Activated CD4-positive, alpha-beta memory T cell treated with anti-CD3 and anti-CD28 coated beads for 36 hours (primary cell): ENCODE data around the gene FDXR. TPM values are rescaled to one million over a fixed set of nuclear protein-coding genes. Genes with fewer than 3 reads are reported as not detected.
A peak's percentile ranks its signal among the peaks of the same experiment; 100 is the strongest.
"Not testable (repeated sequence)": the region's sequence is repeated elsewhere in the genome, so short reads cannot be mapped to it uniquely, and the experiment has no call there.

Experiments
- CTCF ChIA-PET: fragments of 350-600 bp; sonication (Branson Sonifier 250); formaldehyde crosslinking; loops from one replicate; lab custom pipeline; 2021; ENCODE audit warnings: antibody characterized with exemption, inconsistent platforms; lab: Charles Lee
- POLR2A ChIA-PET: fragments of 350-600 bp; sonication (Branson Sonifier 250); formaldehyde crosslinking; loops from one replicate; lab custom pipeline; 2021; ENCODE audit warnings: antibody characterized with exemption; lab: Charles Lee
- DNase-seq: peaks from one replicate; pipeline ENCODE4 v3.0.0-alpha.2; 2020
- H3K27ac Mint-ChIP-seq: one replicate; pipeline ENCODE4 v1.8.0; 2021; ENCODE audit warnings: mixed read lengths
- H3K27me3 Mint-ChIP-seq: one replicate; pipeline ENCODE4 v1.8.0; 2021; ENCODE audit warnings: mixed read lengths
- H3K36me3 Mint-ChIP-seq: one replicate; pipeline ENCODE4 v1.8.0; 2021; ENCODE audit warnings: mixed read lengths
- H3K4me1 Mint-ChIP-seq: one replicate; pipeline ENCODE4 v1.8.0; 2021; ENCODE audit warnings: low read depth, mixed read lengths
- H3K4me3 Mint-ChIP-seq: one replicate; pipeline ENCODE4 v1.8.0; 2021; ENCODE audit warnings: mild to moderate bottlenecking, mixed read lengths
- H3K9me3 Mint-ChIP-seq: one replicate; pipeline ENCODE4 v1.8.0; 2021; ENCODE audit warnings: mixed read lengths
- intact Hi-C: fragments of 100-400 bp; cut with micrococcal nuclease; formaldehyde crosslinking; loops from one replicate; pipeline ENCODE4 v1.15.1; 2023
- total RNA-seq, 2 experiments: library from RNA; stranded (reverse); gene quantifications; one replicate each; pipeline ENCODE4 v1.2.3, GENCODE V29; 2021

The FDXR gene
- total RNA-seq, 2 experiments from 2014 or later = 18.1 to 18.4 TPM

GRCh38 chr17:74875977-74876593 is 3.3 kb upstream of the FDXR start:
- Mint-ChIP-seq H3K27ac (no peak overlapping the region), H3K36me3 (peaks cover 2% of the 10 kb centered on the region), H3K9me3 (no peaks in the 10 kb centered on the region), H3K4me3 (no peak overlapping the region), H3K27me3 (no peaks in the 10 kb centered on the region), H3K4me1 (peaks cover 25% of the 10 kb centered on the region)
- DNase-seq = no peak
- ChIA-PET POLR2A (no interaction called here), CTCF (interaction anchor here (2.6 to 2.8 kb wide), 2 partner anchors 11 to 13 kb away, joined by 9 to 15 read pairs; no protein-coding TSS in a partner anchor)
- intact Hi-C loops = no loop called here

- Mint-ChIP-seq H3K27me3 (no peaks in the 10 kb centered on the region), H3K27ac (no peak overlapping the region), H3K4me1 (peaks cover 25% of the 10 kb centered on the region), H3K36me3 (peaks cover 2% of the 10 kb centered on the region), H3K4me3 (no peak overlapping the region), H3K9me3 (no peaks in the 10 kb centered on the region)
- no peak for DNase-seq
- intact Hi-C loops = no loop called here
- ChIA-PET POLR2A (interaction anchor here (1.0 kb wide), 1 partner anchor 137 kb away, joined by 3 read pairs; the partner anchor contains the start of gene MRPL58), CTCF (interaction anchor here (0.8 to 2.8 kb wide), 6 partner anchors 10 to 86 kb away, joined by 3 to 15 read pairs (median 4); no protein-coding TSS in a partner anchor)
Measured at GRCh38 chr17:74875155-74875976, 2.6 kb upstream of the FDXR start.

GRCh38 chr17:74874615-74875037 is 1.8 kb upstream of the FDXR start:
- no peak overlapping the region for H3K4me3 Mint-ChIP-seq
- H3K27ac Mint-ChIP-seq = no peak overlapping the region
- ChIA-PET CTCF (interaction anchor here (0.8 to 2.8 kb wide), 5 partner anchors 12 to 87 kb away, joined by 3 to 15 read pairs (median 3); no protein-coding TSS in a partner anchor), POLR2A (interaction anchor here (1.0 kb wide), 1 partner anchor 138 kb away, joined by 3 read pairs; the partner anchor contains the start of gene MRPL58)
- peaks cover 2% of the 10 kb centered on the region for H3K36me3 Mint-ChIP-seq
- no peak for DNase-seq
- peaks cover 25% of the 10 kb centered on the region for H3K4me1 Mint-ChIP-seq
- H3K27me3 Mint-ChIP-seq = no peaks in the 10 kb centered on the region
- intact Hi-C loops = loop anchor here (5.0 kb wide), 1 partner anchor 308 kb away; the partner anchor contains the start of gene SUMO2
- H3K9me3 Mint-ChIP-seq = no peaks in the 10 kb centered on the region

GRCh38 chr17:74873874-74874614 is 1.2 kb upstream of the FDXR start:
- Mint-ChIP-seq H3K4me1 (peaks cover 25% of the 10 kb centered on the region), H3K9me3 (no peaks in the 10 kb centered on the region), H3K27me3 (no peaks in the 10 kb centered on the region), H3K4me3 (peak overlapping the region; percentile 80), H3K27ac (peak overlapping the region; percentile 93), H3K36me3 (peaks cover 2% of the 10 kb centered on the region)
- intact Hi-C loops = loop anchor here (1.0 to 5.0 kb wide), 2 partner anchors 132 to 308 kb away; partner anchors contain the start of gene SUMO2
- POLR2A ChIA-PET = interaction anchor here (0.9 to 1.7 kb wide), 7 partner anchors 12 to 415 kb away, joined by 3 to 12 read pairs (median 5); partner anchors contain the start of genes MRPL58 and SLC25A19
- DNase-seq = no peak
- CTCF ChIA-PET = interaction anchor here (1.0 to 5.4 kb wide), 14 partner anchors 10 to 328 kb away, joined by 3 to 42 read pairs (median 6); partner anchors contain the start of gene GRIN2C

GRCh38 chr17:74873037-74873873 is 461 bp upstream of the FDXR start:
- DNase-seq = peak; percentile 100
- no peaks in the 10 kb centered on the region for H3K9me3 Mint-ChIP-seq
- H3K27ac Mint-ChIP-seq = peak overlapping the region; percentile 93
- peak overlapping the region; percentile 80 for H3K4me3 Mint-ChIP-seq
- intact Hi-C loops = loop anchor here (1.0 to 5.0 kb wide), 2 partner anchors 131 to 309 kb away; partner anchors contain the start of gene SUMO2
- no peaks in the 10 kb centered on the region for H3K27me3 Mint-ChIP-seq
- ChIA-PET POLR2A (interaction anchor here (0.6 to 1.7 kb wide), 15 partner anchors 11 to 665 kb away, joined by 3 to 12 read pairs (median 5); partner anchors contain the start of genes MRPL58, NAT9 and SLC25A19), CTCF (interaction anchor here (1.1 to 5.4 kb wide), 11 partner anchors 9 to 328 kb away, joined by 3 to 42 read pairs (median 9); partner anchors contain the start of genes GRIN2C and RAB37)
- H3K36me3 Mint-ChIP-seq = peaks cover 2% of the 10 kb centered on the region
- peaks cover 25% of the 10 kb centered on the region for H3K4me1 Mint-ChIP-seq

GRCh38 chr17:74871356-74872076 is 1.3 kb downstream of the FDXR start:
- H3K27ac Mint-ChIP-seq = no peak overlapping the region

GRCh38 chr17:74870512-74870911 is 2.3 kb downstream of the FDXR start:
- ChIA-PET POLR2A (no interaction called here), CTCF (interaction anchor here (1.4 to 5.4 kb wide), 2 partner anchors 9 to 133 kb away, joined by 3 to 42 read pairs; partner anchors contain the start of genes GRIN2C and RAB37)
- peaks cover 23% of the 10 kb centered on the region for H3K4me1 Mint-ChIP-seq
- intact Hi-C loops = loop anchor here (5.0 kb wide), 1 partner anchor 312 kb away; the partner anchor contains the start of gene SUMO2
- H3K27ac Mint-ChIP-seq = no peak overlapping the region
- no peak overlapping the region for H3K4me3 Mint-ChIP-seq
- no peaks in the 10 kb centered on the region for H3K27me3 Mint-ChIP-seq
- peaks cover 2% of the 10 kb centered on the region for H3K36me3 Mint-ChIP-seq
- H3K9me3 Mint-ChIP-seq = no peaks in the 10 kb centered on the region
- DNase-seq = no peak

More at GRCh38 chr17:74871356-74872076, 1.3 kb downstream of the FDXR start:
- ChIA-PET POLR2A (interaction anchor here (1.7 kb wide), 1 partner anchor 141 kb away, joined by 8 read pairs; the partner anchor contains the start of gene MRPL58), CTCF (interaction anchor here (0.6 to 5.4 kb wide), 6 partner anchors 10 to 214 kb away, joined by 3 to 42 read pairs (median 10); partner anchors contain the start of genes GRIN2C and RAB37)
- DNase-seq = no peak
- Mint-ChIP-seq H3K4me1 (peaks cover 25% of the 10 kb centered on the region), H3K36me3 (peaks cover 2% of the 10 kb centered on the region), H3K4me3 (peak overlapping the region; percentile 80), H3K27me3 (no peaks in the 10 kb centered on the region), H3K9me3 (no peaks in the 10 kb centered on the region)
- intact Hi-C loops = loop anchor here (5.0 kb wide), 1 partner anchor 311 kb away; the partner anchor contains the start of gene SUMO2

- H3K4me3 Mint-ChIP-seq, POLR2A ChIA-PET, H3K27ac Mint-ChIP-seq, H3K27me3 Mint-ChIP-seq, DNase-seq, H3K36me3 Mint-ChIP-seq, H3K9me3 Mint-ChIP-seq: not testable (repeated sequence)
- intact Hi-C loops = loop anchor here (5.0 kb wide), 1 partner anchor 312 kb away; the partner anchor contains the start of gene SUMO2
- CTCF ChIA-PET = interaction anchor here (0.6 to 5.4 kb wide), 4 partner anchors 9 to 133 kb away, joined by 3 to 42 read pairs (median 4); partner anchors contain the start of genes GRIN2C and RAB37
- H3K4me1 Mint-ChIP-seq = peaks cover 20% of the 10 kb centered on the region
Measured at GRCh38 chr17:74870028-74870427, 2.8 kb downstream of the FDXR start.

- no peaks in the 10 kb centered on the region for H3K9me3 Mint-ChIP-seq
- no peaks in the 10 kb centered on the region for H3K27me3 Mint-ChIP-seq
- peaks cover 2% of the 10 kb centered on the region for H3K36me3 Mint-ChIP-seq
- H3K4me3 Mint-ChIP-seq = no peak overlapping the region
- H3K4me1 Mint-ChIP-seq = peaks cover 21% of the 10 kb centered on the region
- POLR2A ChIA-PET = no interaction called here
- no peak for DNase-seq
- intact Hi-C loops = no loop called here
- CTCF ChIA-PET = interaction anchor here (0.8 to 5.4 kb wide), 5 partner anchors 8 to 212 kb away, joined by 3 to 42 read pairs (median 4); partner anchors contain the start of gene GRIN2C
- H3K27ac Mint-ChIP-seq = no peak overlapping the region
Measured at GRCh38 chr17:74868908-74869255, 3.9 kb downstream of the FDXR start.
